GM12878 (cell line): ENCODE results near the gene ADAMTS19. TPM values are rescaled to one million over a fixed set of nuclear protein-coding genes. Genes with fewer than 3 reads are reported as not detected.

Experiments
- ATAC-seq: fragments of 200-7000 bp; cut with Tn5 transposase; 3 replicates; pipeline ENCODE4 v1.9.1; 2020; ENCODE audit warnings: mild to moderate bottlenecking, moderate library complexity
- BruUV-seq: library from RNA; stranded (reverse); fragments of 400-500 nt; replicated peaks from 2 replicates; lab custom pipeline; 2021; lab: Mats Ljungman, UMichigan
- CTCF ChIA-PET: fragments of 300-600 bp; sonication (Branson Sonifier 250); formaldehyde crosslinking; extraction: SDS; loops from one replicate; lab custom pipeline; 2021; ENCODE audit warnings: inconsistent platforms; lab: Yijun Ruan, JAX
- POLR2A ChIA-PET: fragments of 350-600 bp; formaldehyde crosslinking; extraction: SDS; loops from one replicate; lab custom pipeline; 2021; ENCODE audit warnings: inconsistent platforms; lab: Charles Lee
- RAD21 ChIA-PET: fragments of 300-600 bp; sonication (Branson Sonifier 250); formaldehyde crosslinking; loops from one replicate; lab custom pipeline; 2023; ENCODE audit warnings: antibody characterized with exemption; ENCODE audit not compliant: unreplicated experiment; lab: Charles Lee
- SMC1A ChIA-PET: fragments of 300-600 bp; sonication (Branson Sonifier 250); formaldehyde crosslinking; loops from one replicate; lab custom pipeline; 2023; ENCODE audit not compliant: unreplicated experiment, uncharacterized antibody; lab: Charles Lee
- DNase-seq: peaks from one replicate; pipeline ENCODE4 v3.0.0-alpha.2; 2011; ENCODE audit warnings: low read depth, low spot score
- FAIRE-seq: peaks from 3 replicates; lab custom pipeline; 2011; peaks lifted over from hg19 to GRCh38; lab: Jason Lieb, UNC
- H2AFZ ChIP-seq: 2 replicates; pipeline ENCODE4 v1.6.0; 2011; ENCODE audit warnings: low read depth, low read length, control low read depth; ENCODE audit not compliant: control insufficient read depth
- H3K27ac ChIP-seq: 2 replicates; pipeline ENCODE4 v1.5.1; 2011; ENCODE audit warnings: control low read depth; ENCODE audit not compliant: control insufficient read depth, insufficient read depth
- H3K27me3 ChIP-seq, 2 experiments: replicated peaks in 1 of 2; 2 replicates each; pipeline versions ENCODE4 v1.6.0 to v1.6.1; 2011; ENCODE audit warnings: low read length in 1 of 2; ENCODE audit not compliant: control insufficient read depth in 2 of 2, insufficient read depth in 2 of 2
- H3K36me3 ChIP-seq, 2 experiments: 2 replicates each; pipeline ENCODE4 v1.5.1; 2011; ENCODE audit warnings: low read length in 1 of 2; ENCODE audit not compliant: control insufficient read depth in 2 of 2, insufficient read depth in 2 of 2
- H3K4me1 ChIP-seq: 2 replicates; pipeline ENCODE4 v1.6.1; 2011; ENCODE audit warnings: mild to moderate bottlenecking, low read length, moderate library complexity, mixed read lengths; ENCODE audit not compliant: control insufficient read depth, insufficient read depth
- H3K4me2 ChIP-seq: 2 replicates; pipeline ENCODE4 v1.6.0; 2011; ENCODE audit warnings: control low read depth; ENCODE audit not compliant: control insufficient read depth, insufficient read depth
- H3K4me3 ChIP-seq: fragments of 200-600 bp; sonication (generic); 2 replicates; pipeline ENCODE4 v1.5.1; 2016
- H3K79me2 ChIP-seq: 2 replicates; pipeline ENCODE4 v1.6.0; 2011; ENCODE audit warnings: low read length; ENCODE audit not compliant: control insufficient read depth, insufficient read depth
- H3K9ac ChIP-seq: 2 replicates; pipeline ENCODE4 v1.8.0; 2011; ENCODE audit warnings: low read length, control low read depth, mixed read lengths; ENCODE audit not compliant: control insufficient read depth, insufficient read depth
- H3K9me3 ChIP-seq: replicated peaks from 3 replicates; pipeline ENCODE4 v1.5.1; 2011; ENCODE audit warnings: mild to moderate bottlenecking, low read length; ENCODE audit not compliant: control insufficient read depth, insufficient read depth
- H4K20me1 ChIP-seq: 2 replicates; pipeline ENCODE4 v1.6.0; 2011; ENCODE audit not compliant: control insufficient read depth, insufficient read depth
- BRCA1 ChIP-seq: IDR thresholded peaks from 2 replicates; pipeline ENCODE4 v1.6.1; 2011; ENCODE audit warnings: low read depth, low read length, improper control_type of control experiment
- CHD1 ChIP-seq: IDR thresholded peaks from 2 replicates; pipeline ENCODE4 v1.6.1; 2012; ENCODE audit warnings: low read depth, low read length, improper control_type of control experiment
- EED ChIP-seq: sonication (generic); IDR thresholded peaks from 2 replicates; pipeline ENCODE4 v1.6.1; 2016; ENCODE audit warnings: antibody characterized with exemption, low read depth
- ETV6 ChIP-seq, 2 experiments: fragments of 450-650 bp in 1 of 2; IDR thresholded peaks in 1 of 2; conservative IDR thresholded peaks in 1 of 2; 2 replicates each; pipeline ENCODE4 v1.6.1; 2014; ENCODE audit warnings: antibody characterized with exemption in 1 of 2, borderline replicate concordance in 1 of 2, low read depth in 1 of 2, mild to moderate bottlenecking in 1 of 2, moderate library complexity in 1 of 2
- HDAC2 ChIP-seq: fragments of 200-600 bp; sonication (generic); IDR thresholded peaks from 2 replicates; pipeline ENCODE4 v1.6.1; 2017
- HDAC6 ChIP-seq: fragments of 200-600 bp; sonication (generic); IDR thresholded peaks from one replicate; pipeline ENCODE4 v1.8.0; 2017; ENCODE audit warnings: antibody characterized with exemption; ENCODE audit not compliant: unreplicated experiment
- NFYA ChIP-seq: IDR thresholded peaks from 2 replicates; pipeline ENCODE4 v1.6.1; 2011; ENCODE audit warnings: low read depth, mild to moderate bottlenecking, low read length, improper control_type of control experiment, borderline replicate concordance
- NR2F1 ChIP-seq: fragments of 450-650 bp; conservative IDR thresholded peaks from 2 replicates; pipeline ENCODE4 v1.6.1; 2017; ENCODE audit warnings: mild to moderate bottlenecking
- POLR2AphosphoS2 ChIP-seq: IDR thresholded peaks from 2 replicates; pipeline ENCODE4 v1.6.1; 2011; ENCODE audit warnings: low read depth, mild to moderate bottlenecking, low read length, improper control_type of control experiment, moderate library complexity
- RUNX3 ChIP-seq: IDR thresholded peaks from 2 replicates; pipeline ENCODE4 v1.6.1; 2012; ENCODE audit warnings: low read length, inconsistent platforms
- SRF ChIP-seq, 2 experiments: IDR thresholded peaks; 2 replicates each; pipeline ENCODE4 v1.6.1; 2011; ENCODE audit warnings: low read depth in 2 of 2, low read length in 2 of 2, mild to moderate bottlenecking in 1 of 2, moderate library complexity in 1 of 2
- SUZ12 ChIP-seq: fragments of 200-600 bp; sonication (generic); IDR thresholded peaks from one replicate; pipeline ENCODE4 v1.6.1; 2018; ENCODE audit warnings: antibody characterized with exemption, mild to moderate bottlenecking; ENCODE audit not compliant: unreplicated experiment
- TCF3 ChIP-seq: IDR thresholded peaks from 2 replicates; pipeline ENCODE4 v1.6.1; 2012; ENCODE audit warnings: low read depth, mild to moderate bottlenecking, low read length, borderline replicate concordance; ENCODE audit not compliant: insufficient read depth
- USF1 ChIP-seq: IDR thresholded peaks from 2 replicates; pipeline ENCODE4 v1.6.1; 2011; ENCODE audit warnings: borderline replicate concordance, low read depth, mild to moderate bottlenecking, moderate library complexity, mixed read lengths, low read length; ENCODE audit not compliant: insufficient read depth; ENCODE audit errors: extremely low read length
- ZNF274 ChIP-seq: IDR thresholded peaks from one replicate; pipeline ENCODE4 v1.8.0; 2011; ENCODE audit not compliant: insufficient read length, insufficient read depth
- ZZZ3 ChIP-seq: IDR thresholded peaks from 2 replicates; pipeline ENCODE4 v1.6.1; 2011; ENCODE audit warnings: low read depth; ENCODE audit not compliant: control insufficient read depth, insufficient read length
- in situ Hi-C: fragments of 300-500 bp; cut with MboI; formaldehyde crosslinking; loops from 9 replicates; pipeline ENCODE4 v1.14.3; 2018; ENCODE audit warnings: mixed read lengths
- intact Hi-C: fragments of 100-400 bp; cut with micrococcal nuclease; formaldehyde crosslinking; loops from one replicate; pipeline ENCODE4 v1.14.2; 2022; ENCODE audit not compliant: unreplicated experiment
- polyA plus RNA-seq, 11 experiments: library from polyadenylated mRNA; depleted of rRNA in 4 of 11; unstranded in 6 of 11; stranded (reverse) in 5 of 11; fragments of >200 nt; fragmentation: Nextera tagmentation in 4 of 11; fragmentation: Illumina TruSeq in 1 of 11; extraction: Ambion mirVana in 4 of 11; extraction: Trizol in 1 of 11; gene quantifications; 1 replicate in 1 of 11; 2 replicates in 10 of 11; pipeline versions ENCODE4 v1.2.1 to v1.2.3, GENCODE V29; 2011 to 2016; ENCODE audit warnings: inconsistent platforms in 2 of 11, missing spikeins in 2 of 11, low read depth in 1 of 11
- total RNA-seq, 4 experiments: library from RNA; depleted of rRNA in 3 of 4; stranded (reverse); fragments of >200 nt in 3 of 4; fragmentation: Illumina TruSeq in 1 of 4; extraction: Trizol in 1 of 4; gene quantifications; 2 replicates each; pipeline versions ENCODE4 v1.2.1 to v1.2.3, GENCODE V29; 2013 to 2021
- TF ChIP-seq, protein P1 (sequence below): fragments of 450-650 bp; IDR thresholded peaks from 2 replicates; pipeline ENCODE4 v1.6.1; 2017; ENCODE audit warnings: mild to moderate bottlenecking, low read depth, inconsistent platforms; ENCODE audit not compliant: poor library complexity, severe bottlenecking

The ADAMTS19 gene
- total and polyA plus RNA-seq, 10 of the 15 experiments (the other 5 are each of a cell fraction or from before 2014, with no cell fraction given), result not detected

DNA sequence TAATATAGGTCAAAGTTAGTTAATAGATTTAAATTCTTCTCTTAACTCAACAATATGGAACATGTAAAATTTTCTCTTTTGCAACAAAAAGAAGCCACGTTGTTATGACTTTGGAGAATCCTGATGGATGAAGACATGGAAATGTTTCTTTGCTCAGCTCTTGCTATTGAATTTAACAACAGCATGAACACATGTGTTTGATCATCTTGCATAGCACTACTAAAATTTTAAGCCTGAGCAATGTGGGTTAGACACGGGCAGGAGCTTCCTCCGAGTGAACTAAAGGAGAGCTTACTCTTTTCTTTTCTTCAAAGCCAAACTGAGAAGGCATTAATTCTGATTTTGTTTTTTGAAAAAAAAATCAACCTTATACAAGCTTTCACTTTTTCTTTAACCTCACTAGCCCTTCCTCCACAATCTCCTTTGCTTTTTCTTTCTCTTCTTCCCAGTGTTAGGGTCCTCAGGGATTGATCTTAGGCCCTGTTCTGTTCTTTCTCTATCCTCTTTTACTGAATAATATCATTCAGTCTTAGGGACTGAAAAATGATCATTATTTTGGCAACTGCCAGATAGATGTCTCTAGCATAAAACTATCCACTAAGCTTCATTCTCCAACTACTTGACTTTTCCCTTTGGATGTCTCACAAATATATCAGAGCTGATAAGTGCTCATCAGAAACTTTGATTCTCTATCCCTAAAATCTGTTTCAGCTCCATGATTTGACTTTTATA is 36.9 kb downstream of the ADAMTS19 start (continued):
- TF ChIP-seq POLR2AphosphoS2, result no peak
- no peak for TF ChIP-seq BRCA1
- TF ChIP-seq, protein P1, sequence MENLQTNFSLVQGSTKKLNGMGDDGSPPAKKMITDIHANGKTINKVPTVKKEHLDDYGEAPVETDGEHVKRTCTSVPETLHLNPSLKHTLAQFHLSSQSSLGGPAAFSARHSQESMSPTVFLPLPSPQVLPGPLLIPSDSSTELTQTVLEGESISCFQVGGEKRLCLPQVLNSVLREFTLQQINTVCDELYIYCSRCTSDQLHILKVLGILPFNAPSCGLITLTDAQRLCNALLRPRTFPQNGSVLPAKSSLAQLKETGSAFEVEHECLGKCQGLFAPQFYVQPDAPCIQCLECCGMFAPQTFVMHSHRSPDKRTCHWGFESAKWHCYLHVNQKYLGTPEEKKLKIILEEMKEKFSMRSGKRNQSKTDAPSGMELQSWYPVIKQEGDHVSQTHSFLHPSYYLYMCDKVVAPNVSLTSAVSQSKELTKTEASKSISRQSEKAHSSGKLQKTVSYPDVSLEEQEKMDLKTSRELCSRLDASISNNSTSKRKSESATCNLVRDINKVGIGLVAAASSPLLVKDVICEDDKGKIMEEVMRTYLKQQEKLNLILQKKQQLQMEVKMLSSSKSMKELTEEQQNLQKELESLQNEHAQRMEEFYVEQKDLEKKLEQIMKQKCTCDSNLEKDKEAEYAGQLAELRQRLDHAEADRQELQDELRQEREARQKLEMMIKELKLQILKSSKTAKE, result no peak
- TF ChIP-seq HDAC2, result no peak

- intact Hi-C loops, result no loop called here
- Histone ChIP-seq H3K36me3 (no peaks in the 10 kb centered on the region), H3K9ac (no peak overlapping the region), H3K4me2 (no peak overlapping the region), H3K27ac (no peak overlapping the region), H2AFZ (no peak overlapping the region), H4K20me1 (no peaks in the 10 kb centered on the region), H3K4me3 (no peak overlapping the region), H3K9me3 (no peaks in the 10 kb centered on the region), H3K27me3 (no peaks in the 10 kb centered on the region), H3K79me2 (no peaks in the 10 kb centered on the region), H3K4me1 (no peaks in the 10 kb centered on the region)
- RAD21 ChIA-PET, result no interaction called here
- POLR2A ChIA-PET, result no interaction called here
- CTCF ChIA-PET, result interaction anchor here (1.1 to 2.2 kb wide), 2 partner anchors 11 to 353 kb away, joined by 3 to 5 read pairs; no protein-coding TSS in a partner anchor
- ATAC-seq, result peak; percentile 70
- in situ Hi-C loops, result no loop called here
- BruUV-seq, result no TSS peak
- FAIRE-seq, result no peak
- SMC1A ChIA-PET, result interaction anchor here (1.2 kb wide), 1 partner anchor 10 kb away, joined by 3 read pairs; no protein-coding TSS in a partner anchor
- no peak for DNase-seq
- TF ChIP-seq CHD1 (no peak), NR2F1 (peak; percentile 53; the same call in 1 of the 2 replicates), HDAC6 (no peak), SRF (IDR thresholded peaks at IDR 0.05; ENCODE audit: low read depth in 2 of 2, low read length in 2 of 2) (no peak), USF1 (no peak), ZNF274 (no peak), ETV6 (conservative IDR thresholded peaks at IDR 0.05 in 1 of 2, IDR thresholded peaks at IDR 0.05 in 1 of 2; ENCODE audit: borderline replicate concordance in 1 of 2, low read depth in 1 of 2) (no peak), TCF3 (no peak), SUZ12 (no peak), EED (no peak), RUNX3 (peak; percentile 47; the same call in 1 of the 2 replicates), NFYA (no peak), ZZZ3 (no peak)
These were observed 39.2 kb downstream of the ADAMTS19 start for GRCh38 chr5:129499208-129499852.
